K562 (cell line): Measurements from ENCODE around the gene PHB1. TPM values are rescaled to one million over a fixed set of nuclear protein-coding genes. Genes with fewer than 3 reads are reported as not detected.

ENCODE experiments used
- ATAC-seq: fragments of 200-7000 bp; cut with Tn5 transposase; 3 replicates; pipeline ENCODE4 v1.9.1; 2020; ENCODE audit warnings: moderate library complexity
- BruUV-seq: library from RNA; stranded (reverse); fragments of 400-500 nt; replicated peaks from 2 replicates; lab custom pipeline; 2021; lab: Mats Ljungman, UMichigan
- CTCF ChIA-PET: fragments of 300-600 bp; formaldehyde crosslinking; extraction: SDS; loops from one replicate; lab custom pipeline; 2021; ENCODE audit warnings: low intra/inter-chr PET ratio; lab: Yijun Ruan, JAX
- POLR2A ChIA-PET: fragments of 300-600, 350-650 bp; sonication (Branson Sonifier 250); formaldehyde crosslinking; extraction: SDS; loops from one replicate; lab custom pipeline; 2021; ENCODE audit warnings: antibody characterized with exemption, inconsistent platforms; lab: Yijun Ruan, JAX
- DNase-seq, 4 experiments: peaks; one replicate each; pipeline versions ENCODE4 v3.0.0 to v3.0.0-alpha.2; 2011 to 2018; ENCODE audit warnings: low spot score in 3 of 4, mixed read lengths in 3 of 4; ENCODE audit errors: extremely low read depth in 1 of 4
- FAIRE-seq: peaks from 2 replicates; lab custom pipeline; 2011; peaks lifted over from hg19 to GRCh38; lab: Jason Lieb, UNC
- H2AFZ ChIP-seq: 2 replicates; pipeline ENCODE4 v1.6.0; 2011; ENCODE audit warnings: low read depth, low read length, control low read depth, inconsistent platforms
- H3K27ac ChIP-seq: fragments of 200-600 bp; 3 replicates; pipeline ENCODE4 v1.8.0; 2011; ENCODE audit warnings: low read depth, mild to moderate bottlenecking, control low read depth, inconsistent platforms, low read length, moderate library complexity, mixed read lengths; ENCODE audit errors: extremely low read depth
- H3K27me3 ChIP-seq, 2 experiments: fragments of 300-600 bp in 1 of 2; 2 replicates in 1 of 2; 3 replicates in 1 of 2; pipeline versions ENCODE4 v1.6.0 to v1.8.0; 2011; ENCODE audit warnings: inconsistent platforms in 2 of 2, low read length in 2 of 2, mild to moderate bottlenecking in 1 of 2, mixed read lengths in 1 of 2, moderate library complexity in 1 of 2; ENCODE audit not compliant: control insufficient read depth in 2 of 2, insufficient read depth in 2 of 2
- H3K36me3 ChIP-seq: fragments of 300-600 bp; 3 replicates; pipeline ENCODE4 v1.8.0; 2011; ENCODE audit warnings: mild to moderate bottlenecking, low read length, inconsistent platforms; ENCODE audit not compliant: control insufficient read depth, insufficient read depth
- H3K4me1 ChIP-seq, 2 experiments: fragments of 200-600 bp in 1 of 2; replicated peaks in 1 of 2; 2 replicates in 1 of 2; 3 replicates in 1 of 2; pipeline versions ENCODE4 v1.5.1 to v1.8.0; 2011; ENCODE audit warnings: inconsistent platforms in 2 of 2, low read length in 2 of 2, mild to moderate bottlenecking in 1 of 2, mixed read lengths in 1 of 2, moderate library complexity in 1 of 2; ENCODE audit not compliant: control insufficient read depth in 2 of 2, insufficient read depth in 2 of 2
- H3K4me2 ChIP-seq: 2 replicates; pipeline ENCODE4 v1.6.1; 2011; ENCODE audit warnings: low read length, control low read depth, inconsistent platforms, mixed read lengths; ENCODE audit not compliant: insufficient read depth
- H3K4me3 ChIP-seq: fragments of 200-600 bp; sonication (generic), shearing (Covaris generic); 2 replicates; pipeline ENCODE4 v1.5.1; 2016; ENCODE audit warnings: control low read depth, inconsistent platforms
- H3K79me2 ChIP-seq: fragments of 200-600 bp; 3 replicates; pipeline ENCODE4 v1.8.0; 2011; ENCODE audit warnings: low read length, inconsistent platforms; ENCODE audit not compliant: control insufficient read depth, insufficient read depth
- H3K9ac ChIP-seq, 2 experiments: 2 replicates each; pipeline versions ENCODE4 v1.6.0 to v1.6.1; 2011; ENCODE audit warnings: low read depth in 2 of 2, low read length in 2 of 2, control low read depth in 1 of 2, inconsistent platforms in 1 of 2, mild to moderate bottlenecking in 1 of 2, mixed read lengths in 1 of 2; ENCODE audit not compliant: insufficient read depth in 1 of 2
- H3K9me1 ChIP-seq: one replicate; pipeline ENCODE4 v1.6.0; 2011; ENCODE audit warnings: inconsistent platforms, mild to moderate bottlenecking, low read length, moderate library complexity; ENCODE audit not compliant: control insufficient read depth, insufficient read depth
- H3K9me3 ChIP-seq: replicated peaks from 2 replicates; pipeline ENCODE4 v1.5.1; 2011; ENCODE audit warnings: low read depth, low read length, inconsistent platforms; ENCODE audit not compliant: control insufficient read depth, insufficient read depth
- H4K20me1 ChIP-seq: replicated peaks from 2 replicates; pipeline ENCODE4 v1.6.1; 2011; ENCODE audit warnings: low read length, inconsistent platforms, mixed read lengths; ENCODE audit not compliant: control insufficient read depth, insufficient read depth
- AFF4 ChIP-seq: sonication (generic); formaldehyde crosslinking; IDR thresholded peaks from 2 replicates; pipeline ENCODE4 v1.8.0; 2023; ENCODE audit warnings: mild to moderate bottlenecking, missing genetic modification reagents
- GTF2E2 ChIP-seq: fragments of 200-800 bp; sonication (Bioruptor generic); IDR thresholded peaks from 2 replicates; pipeline ENCODE4 v1.6.1; 2016; ENCODE audit warnings: missing genetic modification characterization, missing compliant biosample characterization
- HDAC6 ChIP-seq: IDR thresholded peaks from 2 replicates; pipeline ENCODE4 v1.6.1; 2012; ENCODE audit warnings: low read depth, mild to moderate bottlenecking, control low read depth, inconsistent platforms, low read length, moderate library complexity
- RAD21 ChIP-seq, 2 experiments: fragments of 250-450 bp in 1 of 2; fragments of 450-650 bp in 1 of 2; sonication (Bioruptor Pico) in 1 of 2; formaldehyde crosslinking in 1 of 2; IDR thresholded peaks in 1 of 2; conservative IDR thresholded peaks in 1 of 2; 2 replicates each; pipeline versions ENCODE4 v1.4.0 to v1.8.0; 2020 to 2022; ENCODE audit warnings: mild to moderate bottlenecking in 2 of 2, moderate library complexity in 1 of 2
- SPI1 ChIP-seq: IDR thresholded peaks from 2 replicates; pipeline ENCODE4 v1.6.1; 2011; ENCODE audit warnings: low read depth, low read length, control low read depth, borderline replicate concordance
- STAT5B ChIP-seq: fragments of 250-450 bp; sonication (Bioruptor Pico); IDR thresholded peaks from 2 replicates; pipeline ENCODE4 v1.8.0; 2021; ENCODE audit warnings: mild to moderate bottlenecking, inconsistent platforms
- ZNF583 ChIP-seq: fragments of 250-450 bp; sonication (Bioruptor Pico); IDR thresholded peaks from 2 replicates; pipeline ENCODE4 v1.4.0; 2020
- ZNF655 ChIP-seq: fragments of 250-450 bp; sonication (Bioruptor Pico); IDR thresholded peaks from 2 replicates; pipeline ENCODE4 v1.5.0; 2021
- WGBS: fragments of 100-300 bp; shearing (Covaris generic); methylation state at CpG from one replicate; pipeline ENCODE4 v1.1.6; 2016; ENCODE audit warnings: low coverage, mixed read lengths; ENCODE audit not compliant: insufficient coverage; ENCODE audit errors: missing lambda C conversion rate; 5-methylcytosine and 5-hydroxymethylcytosine counted together
- in situ Hi-C: fragments of 300-500 bp; cut with MboI; formaldehyde crosslinking; loops from 4 replicates; pipeline ENCODE4 v1.15.0; 2018; ENCODE audit warnings: inconsistent platforms, mixed read lengths
- intact Hi-C: fragments of 100-400 bp; cut with micrococcal nuclease; formaldehyde crosslinking; loops from 2 replicates; pipeline ENCODE4 v1.14.2; 2022
- polyA plus RNA-seq, 8 experiments: library from polyadenylated mRNA; depleted of rRNA in 4 of 8; stranded (reverse) in 5 of 8; unstranded in 3 of 8; fragments of >200 nt; fragmentation: Nextera tagmentation in 2 of 8; fragmentation: Illumina TruSeq in 1 of 8; extraction: Ambion mirVana in 2 of 8; extraction: Trizol in 1 of 8; gene quantifications; 2 replicates each; pipeline versions ENCODE4 v1.2.1 to v1.2.3, GENCODE V29; 2011 to 2014; ENCODE audit warnings: inconsistent platforms in 1 of 8, missing spikeins in 1 of 8
- total RNA-seq, 7 experiments: library from RNA; depleted of rRNA in 6 of 7; stranded (reverse); fragments of >200 nt in 6 of 7; fragmentation: Illumina TruSeq in 2 of 7; extraction: Trizol in 2 of 7; gene quantifications; 2 replicates each; pipeline versions ENCODE4 v1.2.1 to v1.2.3, GENCODE V29; 2011 to 2021; ENCODE audit warnings: low replicate concordance in 1 of 7
- TF ChIP-seq, protein P1 (sequence below): fragments of 200-800 bp; sonication (Bioruptor generic); IDR thresholded peaks from 2 replicates; pipeline ENCODE4 v1.6.1; 2017; ENCODE audit warnings: missing genetic modification characterization, missing compliant biosample characterization
- TF ChIP-seq, protein P2 (sequence below), 2 experiments: fragments of 450-650 bp in 1 of 2; sonication (generic) in 1 of 2; formaldehyde crosslinking in 1 of 2; IDR thresholded peaks in 1 of 2; conservative IDR thresholded peaks in 1 of 2; 2 replicates each; pipeline versions ENCODE4 v1.6.1 to v1.8.1; 2016 to 2023; ENCODE audit warnings: mild to moderate bottlenecking in 2 of 2, moderate library complexity in 2 of 2, inconsistent platforms in 1 of 2, missing genetic modification reagents in 1 of 2

Gene PHB1
- total and polyA plus RNA-seq, 9 of the 15 experiments (the other 6 are each of a cell fraction or from before 2014, with no cell fraction given), result 191 to 818 (median 349) TPM

GRCh38 chr17:49434821-49435670 is 20.4 kb upstream of the PHB1 start:
- Histone ChIP-seq H3K9ac (no peak overlapping the region), H3K9me1 (peaks cover 2% of the 10 kb centered on the region), H3K4me1 (peaks cover 0 to 5% of the 10 kb centered on the region in 2 experiments; a peak in 1 of 5 replicates), H3K27ac (no peak overlapping the region), H3K4me2 (no peak overlapping the region), H3K27me3 (peaks cover 21 to 42% of the 10 kb centered on the region in 2 experiments; a peak in 4 of 5 replicates), H2AFZ (no peak overlapping the region), H4K20me1 (peaks cover 3% of the 10 kb centered on the region; the same call in 1 of the 2 replicates), H3K9me3 (no peaks in the 10 kb centered on the region), H3K36me3 (no peaks in the 10 kb centered on the region), H3K79me2 (no peaks in the 10 kb centered on the region), H3K4me3 (no peak overlapping the region)
- intact Hi-C loops, result loop anchor here (1.0 kb wide), 1 partner anchor 113 kb away; no protein-coding TSS in a partner anchor
- WGBS, result 23% methylated on average over 11 of the region's 13 CpGs
- in situ Hi-C loops, result loop anchor here (5.0 kb wide), 1 partner anchor 117 kb away; no protein-coding TSS in a partner anchor
- ATAC-seq (peak; percentile 98), FAIRE-seq (peak; percentile 92), DNase-seq (peak; percentile 82 to 96 (median 92))
- ChIA-PET CTCF (interaction anchor here (0.5 to 2.2 kb wide), 3 partner anchors 27 to 121 kb away, joined by 4 to 11 read pairs (median 4); no protein-coding TSS in a partner anchor), POLR2A (interaction anchor here (0.6 kb wide), 2 partner anchors 11 to 142 kb away, joined by 3 to 4 read pairs; no protein-coding TSS in a partner anchor)
- BruUV-seq, result no TSS peak
- TF ChIP-seq ZNF583 (CRISPR knock-in tag), result no peak
- TF ChIP-seq, protein P1, sequence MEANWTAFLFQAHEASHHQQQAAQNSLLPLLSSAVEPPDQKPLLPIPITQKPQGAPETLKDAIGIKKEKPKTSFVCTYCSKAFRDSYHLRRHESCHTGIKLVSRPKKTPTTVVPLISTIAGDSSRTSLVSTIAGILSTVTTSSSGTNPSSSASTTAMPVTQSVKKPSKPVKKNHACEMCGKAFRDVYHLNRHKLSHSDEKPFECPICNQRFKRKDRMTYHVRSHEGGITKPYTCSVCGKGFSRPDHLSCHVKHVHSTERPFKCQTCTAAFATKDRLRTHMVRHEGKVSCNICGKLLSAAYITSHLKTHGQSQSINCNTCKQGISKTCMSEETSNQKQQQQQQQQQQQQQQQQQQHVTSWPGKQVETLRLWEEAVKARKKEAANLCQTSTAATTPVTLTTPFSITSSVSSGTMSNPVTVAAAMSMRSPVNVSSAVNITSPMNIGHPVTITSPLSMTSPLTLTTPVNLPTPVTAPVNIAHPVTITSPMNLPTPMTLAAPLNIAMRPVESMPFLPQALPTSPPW (CRISPR knock-in tag), result peak; percentile 85
- peak; percentile 44 to 71 for TF ChIP-seq RAD21 (CRISPR knock-in tag; conservative IDR thresholded peaks at IDR 0.05 in 1 of 2, IDR thresholded peaks at IDR 0.05 in 1 of 2)
- TF ChIP-seq SPI1, result peak; percentile 47; the same call in 1 of the 2 replicates
- no peak for TF ChIP-seq HDAC6
- TF ChIP-seq STAT5B (CRISPR knock-in tag), result no peak
- no peak for TF ChIP-seq AFF4 (CRISPR knock-in tag)
- TF ChIP-seq ZNF655 (CRISPR knock-in tag), result no peak
- TF ChIP-seq GTF2E2 (tag), result no peak
- TF ChIP-seq, protein P2, sequence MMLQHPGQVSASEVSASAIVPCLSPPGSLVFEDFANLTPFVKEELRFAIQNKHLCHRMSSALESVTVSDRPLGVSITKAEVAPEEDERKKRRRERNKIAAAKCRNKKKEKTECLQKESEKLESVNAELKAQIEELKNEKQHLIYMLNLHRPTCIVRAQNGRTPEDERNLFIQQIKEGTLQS (IDR thresholded peaks at IDR 0.05), result no peak
- TF ChIP-seq, protein P2 (CRISPR knock-in tag; conservative IDR thresholded peaks at IDR 0.05), result no peak
